ENCODE measurements around the gene CBX5.

GRCh38 chr12:54208591-54208990, 71.3 kb downstream of the CBX5 start:
- TF ChIP-seq PHF8 (conservative IDR thresholded peaks at IDR 0.05; ENCODE audit: low read depth, low read length) (no peak), CTCF (IDR thresholded peaks at IDR 0.05; ENCODE audit: control extremely low read depth in 1 of 3, insufficient read depth in 1 of 3, low read depth in 1 of 3, low read length in 3 of 3) (no peak), POLR2A (IDR thresholded peaks at IDR 0.05; ENCODE audit: control extremely low read depth in 1 of 2, low read depth in 2 of 2, low read length in 2 of 2) (no peak), SIN3A (conservative IDR thresholded peaks at IDR 0.05 in 1 of 2, IDR thresholded peaks at IDR 0.05 in 1 of 2; ENCODE audit: low read depth in 1 of 2, low read length in 2 of 2) (no peak), CEBPB (IDR thresholded peaks at IDR 0.05; ENCODE audit: low read depth, low read length) (no peak), CHD2 (IDR thresholded peaks at IDR 0.05; ENCODE audit: low read length) (no peak)
